ENCODE results near the gene BLM. TPM values are rescaled to one million over a fixed set of nuclear protein-coding genes. Genes with fewer than 3 reads are reported as not detected.

The BLM gene
- total RNA-seq, 1 donor: 1.4 TPM

DNA sequence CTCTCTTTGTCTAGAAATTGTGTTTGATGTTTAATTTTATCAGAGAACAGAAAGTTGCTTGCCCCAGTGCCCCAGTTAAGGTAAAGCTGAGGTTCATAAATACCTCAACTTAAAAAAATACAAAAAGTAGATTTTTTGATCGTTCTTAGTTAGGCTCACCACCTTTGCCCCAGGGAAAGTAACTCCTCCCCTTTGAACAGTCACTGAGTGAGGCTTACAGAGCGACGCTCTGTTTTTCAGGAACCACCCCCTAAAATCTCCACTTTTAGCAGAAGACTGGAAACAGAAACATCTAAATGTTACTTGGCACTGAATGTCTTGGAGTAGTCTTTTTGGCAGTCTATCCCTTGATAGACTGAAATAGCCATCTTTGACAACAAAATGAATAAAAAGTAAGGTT lies 24.9 kb downstream of the BLM start:
- Histone ChIP-seq H3K4me1 (ENCODE audit: insufficient read depth, low read length) (no peaks in the 10 kb centered on the region), H4K20me1 (ENCODE audit: insufficient read depth, low read length) (no peaks in the 10 kb centered on the region), H3K9me3 (ENCODE audit: low read depth, low read length) (no peaks in the 10 kb centered on the region), H3K27ac (ENCODE audit: low read depth, low read length) (peak overlapping the region; percentile 2), H3K79me2 (ENCODE audit: insufficient read depth, low read length) (no peaks in the 10 kb centered on the region), H3K27me3 (ENCODE audit: insufficient read depth, low read length) (no peaks in the 10 kb centered on the region), H3K4me2 (ENCODE audit: insufficient read depth, low read length) (peak overlapping the region; percentile 65), H3K4me3 (ENCODE audit: insufficient read depth, low read length) (peak overlapping the region; percentile 54), H2AFZ (ENCODE audit: low read length) (peak overlapping the region; percentile 87), H3K36me3 (ENCODE audit: insufficient read depth, low read length) (no peaks in the 10 kb centered on the region)
- DNase-seq (ENCODE audit: insufficient read length, low spot score, missing footprints): no peak
- TF ChIP-seq, protein P1, sequence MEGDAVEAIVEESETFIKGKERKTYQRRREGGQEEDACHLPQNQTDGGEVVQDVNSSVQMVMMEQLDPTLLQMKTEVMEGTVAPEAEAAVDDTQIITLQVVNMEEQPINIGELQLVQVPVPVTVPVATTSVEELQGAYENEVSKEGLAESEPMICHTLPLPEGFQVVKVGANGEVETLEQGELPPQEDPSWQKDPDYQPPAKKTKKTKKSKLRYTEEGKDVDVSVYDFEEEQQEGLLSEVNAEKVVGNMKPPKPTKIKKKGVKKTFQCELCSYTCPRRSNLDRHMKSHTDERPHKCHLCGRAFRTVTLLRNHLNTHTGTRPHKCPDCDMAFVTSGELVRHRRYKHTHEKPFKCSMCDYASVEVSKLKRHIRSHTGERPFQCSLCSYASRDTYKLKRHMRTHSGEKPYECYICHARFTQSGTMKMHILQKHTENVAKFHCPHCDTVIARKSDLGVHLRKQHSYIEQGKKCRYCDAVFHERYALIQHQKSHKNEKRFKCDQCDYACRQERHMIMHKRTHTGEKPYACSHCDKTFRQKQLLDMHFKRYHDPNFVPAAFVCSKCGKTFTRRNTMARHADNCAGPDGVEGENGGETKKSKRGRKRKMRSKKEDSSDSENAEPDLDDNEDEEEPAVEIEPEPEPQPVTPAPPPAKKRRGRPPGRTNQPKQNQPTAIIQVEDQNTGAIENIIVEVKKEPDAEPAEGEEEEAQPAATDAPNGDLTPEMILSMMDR (IDR thresholded peaks at IDR 0.05; ENCODE audit: extremely low read depth, low read depth, low read length): no peak

DNA sequence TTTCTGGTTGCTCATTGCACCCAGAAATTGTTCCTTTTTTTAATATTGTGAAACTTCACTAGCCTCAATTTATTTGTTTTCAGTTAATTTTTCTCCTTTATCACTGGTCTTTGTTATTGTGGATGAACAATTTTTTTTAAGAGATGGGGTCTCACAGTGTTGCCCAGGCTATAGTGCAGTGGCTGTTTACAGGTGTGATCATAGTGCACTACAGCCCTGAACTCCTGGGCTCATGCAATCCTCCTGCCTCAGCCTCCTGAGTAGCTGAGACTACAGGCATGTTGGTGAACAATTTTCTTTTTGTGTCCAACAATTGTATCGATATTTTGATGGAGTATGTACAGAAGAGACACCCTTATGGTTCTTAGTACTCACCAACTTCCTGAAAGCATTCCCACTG lies 26.3 kb downstream of the BLM start:
- TF ChIP-seq, protein P1 (IDR thresholded peaks at IDR 0.05; ENCODE audit: extremely low read depth, low read depth, low read length): no peak
- H2AFZ ChIP-seq (ENCODE audit: low read length): peak overlapping the region; percentile 46
- no peak for DNase-seq (ENCODE audit: insufficient read length, low spot score, missing footprints)
- H4K20me1 ChIP-seq (ENCODE audit: insufficient read depth, low read length): no peaks in the 10 kb centered on the region
- H3K9me3 ChIP-seq (ENCODE audit: low read depth, low read length): no peaks in the 10 kb centered on the region
- H3K4me1 ChIP-seq (ENCODE audit: insufficient read depth, low read length): no peaks in the 10 kb centered on the region
- no peaks in the 10 kb centered on the region for H3K79me2 ChIP-seq (ENCODE audit: insufficient read depth, low read length)
- no peak overlapping the region for H3K27ac ChIP-seq (ENCODE audit: low read depth, low read length)
- H3K4me3 ChIP-seq (ENCODE audit: insufficient read depth, low read length): no peak overlapping the region
- no peak overlapping the region for H3K4me2 ChIP-seq (ENCODE audit: insufficient read depth, low read length)
- H3K27me3 ChIP-seq (ENCODE audit: insufficient read depth, low read length): no peaks in the 10 kb centered on the region
- H3K36me3 ChIP-seq (ENCODE audit: insufficient read depth, low read length): no peaks in the 10 kb centered on the region

DNA sequence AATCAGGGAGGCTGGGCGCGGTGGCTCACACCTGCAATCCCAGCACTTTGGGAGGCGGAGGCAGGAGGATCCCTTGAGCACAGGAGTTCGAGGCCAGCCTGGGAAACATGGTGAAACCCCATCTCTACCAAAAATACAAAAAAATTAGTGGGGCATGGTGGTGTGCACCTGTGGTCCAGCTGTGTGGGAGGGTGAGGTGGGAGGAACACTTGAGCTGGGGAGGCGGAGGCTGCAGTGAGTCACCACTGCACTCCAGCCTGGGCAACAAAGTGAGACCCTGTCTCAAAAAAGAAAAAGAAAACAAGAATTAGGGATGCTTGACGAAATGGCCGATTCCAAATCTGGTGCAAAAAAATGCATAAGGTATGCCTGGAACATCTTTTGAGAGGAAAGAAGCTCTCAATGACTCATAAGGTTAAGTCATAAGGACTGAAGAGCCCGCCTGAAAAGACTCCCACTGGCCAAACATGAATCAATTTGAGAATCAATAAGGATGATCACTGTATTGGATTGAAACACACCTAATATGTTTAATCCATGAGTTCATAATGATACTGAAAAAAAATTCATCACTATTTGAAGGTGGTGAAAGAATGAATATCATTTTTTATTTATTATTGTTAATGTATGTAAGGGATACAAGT lies 27.7 kb downstream of the BLM start:
- Histone ChIP-seq H4K20me1 (ENCODE audit: insufficient read depth, low read length) (no peaks in the 10 kb centered on the region), H3K4me1 (ENCODE audit: insufficient read depth, low read length) (no peaks in the 10 kb centered on the region), H3K4me2 (ENCODE audit: insufficient read depth, low read length) (no peak overlapping the region), H3K4me3 (ENCODE audit: insufficient read depth, low read length) (no peak overlapping the region), H3K79me2 (ENCODE audit: insufficient read depth, low read length) (no peaks in the 10 kb centered on the region), H3K27ac (ENCODE audit: low read depth, low read length) (no peak overlapping the region), H2AFZ (ENCODE audit: low read length) (no peak overlapping the region), H3K9me3 (ENCODE audit: low read depth, low read length) (no peaks in the 10 kb centered on the region), H3K27me3 (ENCODE audit: insufficient read depth, low read length) (no peaks in the 10 kb centered on the region), H3K36me3 (ENCODE audit: insufficient read depth, low read length) (no peaks in the 10 kb centered on the region)
- DNase-seq (ENCODE audit: insufficient read length, low spot score, missing footprints): no peak
- TF ChIP-seq, protein P1 (IDR thresholded peaks at IDR 0.05; ENCODE audit: extremely low read depth, low read depth, low read length): no peak

DNA sequence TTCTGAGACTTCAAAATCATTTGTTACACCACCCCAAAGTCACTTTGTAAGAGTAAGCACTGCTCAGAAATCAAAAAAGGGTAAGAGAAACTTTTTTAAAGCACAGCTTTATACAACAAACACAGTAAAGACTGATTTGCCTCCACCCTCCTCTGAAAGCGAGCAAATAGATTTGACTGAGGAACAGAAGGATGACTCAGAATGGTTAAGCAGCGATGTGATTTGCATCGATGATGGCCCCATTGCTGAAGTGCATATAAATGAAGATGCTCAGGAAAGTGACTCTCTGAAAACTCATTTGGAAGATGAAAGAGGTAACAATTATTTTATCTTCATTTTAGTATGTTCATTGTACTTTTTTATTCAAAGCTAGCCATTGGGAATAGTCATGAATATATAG lies 32.6 kb downstream of the BLM start:
- H2AFZ ChIP-seq (ENCODE audit: low read length): peak overlapping the region; percentile 54

More for the DNA sequence above, 32.6 kb downstream of the BLM start:
- no peaks in the 10 kb centered on the region for H3K36me3 ChIP-seq (ENCODE audit: insufficient read depth, low read length)
- H3K4me1 ChIP-seq (ENCODE audit: insufficient read depth, low read length): no peaks in the 10 kb centered on the region
- TF ChIP-seq, protein P1 (IDR thresholded peaks at IDR 0.05; ENCODE audit: extremely low read depth, low read depth, low read length): no peak
- H3K4me2 ChIP-seq (ENCODE audit: insufficient read depth, low read length): peak overlapping the region; percentile 44
- H3K4me3 ChIP-seq (ENCODE audit: insufficient read depth, low read length): no peak overlapping the region
- H3K27ac ChIP-seq (ENCODE audit: low read depth, low read length): no peak overlapping the region
- H4K20me1 ChIP-seq (ENCODE audit: insufficient read depth, low read length): no peaks in the 10 kb centered on the region
- no peak for DNase-seq (ENCODE audit: insufficient read length, low spot score, missing footprints)
- H3K79me2 ChIP-seq (ENCODE audit: insufficient read depth, low read length): no peaks in the 10 kb centered on the region
- no peaks in the 10 kb centered on the region for H3K27me3 ChIP-seq (ENCODE audit: insufficient read depth, low read length)
- no peaks in the 10 kb centered on the region for H3K9me3 ChIP-seq (ENCODE audit: low read depth, low read length)
